T-helper 1 cell treated with Interleukin-12 subunit alpha and Interleukin-12 subunit beta and Interleukin-4 antibody, amounts not matched to agents 30 μg/mL and 1 μg/mL, for 36 hours (primary cell): ENCODE data around the gene ATP6AP1.

Experiments used
- H3K27ac Mint-ChIP-seq: one replicate; pipeline ENCODE4 v1.8.0; 2021; ENCODE audit warnings: mild to moderate bottlenecking, mixed read lengths
- H3K27me3 Mint-ChIP-seq: one replicate; pipeline ENCODE4 v1.8.0; 2021; ENCODE audit warnings: low read depth, mixed read lengths
- H3K36me3 Mint-ChIP-seq: one replicate; pipeline ENCODE4 v1.8.0; 2021; ENCODE audit warnings: low read depth, mixed read lengths
- H3K4me1 Mint-ChIP-seq: one replicate; pipeline ENCODE4 v1.8.0; 2021; ENCODE audit warnings: low read depth, mixed read lengths
- H3K4me3 Mint-ChIP-seq: one replicate; pipeline ENCODE4 v1.8.0; 2021; ENCODE audit warnings: mild to moderate bottlenecking, moderate library complexity, mixed read lengths
- H3K9me3 Mint-ChIP-seq: one replicate; pipeline ENCODE4 v1.8.0; 2021; ENCODE audit warnings: mixed read lengths

The ATP6AP1 gene

GRCh38 chrX:154462396-154462795, 33.9 kb downstream of the ATP6AP1 start:
- H3K9me3 Mint-ChIP-seq = no peaks in the 10 kb centered on the region
- no peak overlapping the region for H3K4me3 Mint-ChIP-seq
- H3K4me1 Mint-ChIP-seq = peaks cover 5% of the 10 kb centered on the region

GRCh38 chrX:154463611-154464220, 35.2 kb downstream of the ATP6AP1 start:
- Mint-ChIP-seq H3K27ac (no peak overlapping the region), H3K36me3 (peaks cover 4% of the 10 kb centered on the region)

More at GRCh38 chrX:154462396-154462795, 33.9 kb downstream of the ATP6AP1 start:
- Mint-ChIP-seq H3K27me3 (no peaks in the 10 kb centered on the region), H3K36me3 (peaks cover 4% of the 10 kb centered on the region), H3K27ac (no peak overlapping the region)

GRCh38 chrX:154464806-154465365, 36.4 kb downstream of the ATP6AP1 start:
- H3K4me1 Mint-ChIP-seq = no peaks in the 10 kb centered on the region
- no peak overlapping the region for H3K27ac Mint-ChIP-seq
- no peak overlapping the region for H3K4me3 Mint-ChIP-seq
- peaks cover 4% of the 10 kb centered on the region for H3K36me3 Mint-ChIP-seq
- H3K27me3 Mint-ChIP-seq = no peaks in the 10 kb centered on the region
- H3K9me3 Mint-ChIP-seq = no peaks in the 10 kb centered on the region

More at GRCh38 chrX:154463611-154464220, 35.2 kb downstream of the ATP6AP1 start:
- Mint-ChIP-seq H3K4me3 (no peak overlapping the region), H3K4me1 (peaks cover 3% of the 10 kb centered on the region), H3K27me3 (no peaks in the 10 kb centered on the region), H3K9me3 (no peaks in the 10 kb centered on the region)

DNA sequence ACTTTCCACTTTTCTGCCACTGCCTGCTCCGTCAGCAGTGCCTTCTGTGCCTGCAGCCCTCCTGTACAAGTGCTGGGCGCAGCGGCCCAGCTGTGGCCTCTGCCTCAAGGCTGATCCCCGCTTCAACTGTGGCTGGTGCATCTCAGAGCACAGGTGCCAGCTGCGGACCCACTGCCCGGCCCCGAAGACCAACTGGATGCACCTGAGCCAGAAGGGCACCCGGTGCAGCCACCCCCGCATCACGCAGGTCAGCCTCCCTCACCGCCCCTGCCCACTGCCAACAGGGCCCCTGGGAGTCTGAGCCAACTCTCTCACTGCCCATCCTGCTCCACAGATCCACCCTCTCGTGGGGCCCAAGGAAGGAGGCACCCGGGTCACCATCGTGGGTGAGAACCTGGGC, 37.1 kb downstream of the ATP6AP1 start:
- Mint-ChIP-seq H3K9me3 (no peaks in the 10 kb centered on the region), H3K4me3 (no peak overlapping the region), H3K27me3 (no peaks in the 10 kb centered on the region), H3K27ac (no peak overlapping the region), H3K4me1 (no peaks in the 10 kb centered on the region), H3K36me3 (peaks cover 4% of the 10 kb centered on the region)

DNA sequence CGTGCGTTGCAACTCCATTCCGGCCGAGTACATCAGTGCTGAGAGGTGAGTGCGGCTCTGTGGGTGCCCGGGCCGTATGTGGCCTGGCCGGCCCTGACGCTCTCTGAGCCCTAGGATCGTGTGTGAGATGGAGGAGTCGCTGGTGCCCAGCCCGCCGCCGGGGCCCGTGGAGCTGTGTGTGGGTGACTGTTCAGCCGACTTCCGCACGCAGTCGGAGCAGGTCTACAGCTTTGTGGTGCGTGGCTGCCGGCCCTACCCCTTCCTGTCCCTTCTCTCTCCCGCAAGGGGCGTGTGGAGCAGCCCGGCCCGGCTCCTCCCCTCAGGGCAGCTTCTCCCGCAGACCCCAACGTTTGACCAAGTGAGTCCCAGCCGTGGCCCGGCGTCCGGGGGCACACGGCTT, 37.6 kb downstream of the ATP6AP1 start:
- H3K36me3 Mint-ChIP-seq = peaks cover 3% of the 10 kb centered on the region

GRCh38 chrX:154466907-154467306, 38.4 kb downstream of the ATP6AP1 start:
- H3K4me3 Mint-ChIP-seq = no peak overlapping the region
- H3K27me3 Mint-ChIP-seq = no peaks in the 10 kb centered on the region
- H3K36me3 Mint-ChIP-seq = peaks cover 2% of the 10 kb centered on the region

More for the DNA sequence above, 37.6 kb downstream of the ATP6AP1 start:
- Mint-ChIP-seq H3K27ac (no peak overlapping the region), H3K4me3 (no peak overlapping the region), H3K27me3 (no peaks in the 10 kb centered on the region), H3K9me3 (no peaks in the 10 kb centered on the region), H3K4me1 (no peaks in the 10 kb centered on the region)

GRCh38 chrX:154467556-154467955, 39.1 kb downstream of the ATP6AP1 start:
- Mint-ChIP-seq H3K36me3 (peaks cover 2% of the 10 kb centered on the region), H3K4me1 (no peaks in the 10 kb centered on the region), H3K4me3 (no peak overlapping the region), H3K27ac (no peak overlapping the region), H3K27me3 (no peaks in the 10 kb centered on the region), H3K9me3 (no peaks in the 10 kb centered on the region)

More at GRCh38 chrX:154466907-154467306, 38.4 kb downstream of the ATP6AP1 start:
- H3K9me3 Mint-ChIP-seq = no peaks in the 10 kb centered on the region
- no peaks in the 10 kb centered on the region for H3K4me1 Mint-ChIP-seq
- H3K27ac Mint-ChIP-seq = no peak overlapping the region

DNA sequence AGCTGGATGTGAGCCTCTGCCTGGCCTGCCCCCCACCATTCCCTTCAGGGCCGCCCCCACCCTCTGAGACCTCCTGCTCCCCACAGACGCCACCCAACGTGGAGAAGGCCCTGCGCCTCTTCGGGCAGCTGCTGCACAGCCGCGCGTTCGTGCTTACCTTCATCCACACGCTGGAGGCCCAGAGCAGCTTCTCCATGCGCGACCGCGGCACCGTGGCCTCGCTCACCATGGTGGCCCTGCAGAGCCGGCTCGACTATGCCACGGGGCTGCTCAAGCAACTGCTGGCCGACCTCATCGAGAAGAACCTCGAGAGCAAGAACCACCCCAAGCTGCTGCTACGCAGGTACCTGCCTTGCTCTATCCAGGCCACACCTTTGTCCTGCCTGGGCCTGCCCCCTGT, 39.7 kb downstream of the ATP6AP1 start:
- H3K4me3 Mint-ChIP-seq = no peak overlapping the region
- no peaks in the 10 kb centered on the region for H3K27me3 Mint-ChIP-seq
- no peaks in the 10 kb centered on the region for H3K9me3 Mint-ChIP-seq
- no peaks in the 10 kb centered on the region for H3K36me3 Mint-ChIP-seq
- H3K4me1 Mint-ChIP-seq = no peaks in the 10 kb centered on the region
- no peak overlapping the region for H3K27ac Mint-ChIP-seq

- no peaks in the 10 kb centered on the region for H3K4me1 Mint-ChIP-seq
- H3K36me3 Mint-ChIP-seq = no peaks in the 10 kb centered on the region
- H3K27ac Mint-ChIP-seq = no peak overlapping the region
- H3K27me3 Mint-ChIP-seq = no peaks in the 10 kb centered on the region
- no peaks in the 10 kb centered on the region for H3K9me3 Mint-ChIP-seq
- no peak overlapping the region for H3K4me3 Mint-ChIP-seq
Measured at GRCh38 chrX:154469114-154469513, 40.6 kb downstream of the ATP6AP1 start.

GRCh38 chrX:154469880-154470279, 41.4 kb downstream of the ATP6AP1 start:
- Mint-ChIP-seq H3K36me3 (no peaks in the 10 kb centered on the region), H3K27me3 (no peaks in the 10 kb centered on the region), H3K27ac (no peak overlapping the region), H3K4me3 (no peak overlapping the region), H3K9me3 (no peaks in the 10 kb centered on the region), H3K4me1 (no peaks in the 10 kb centered on the region)

DNA sequence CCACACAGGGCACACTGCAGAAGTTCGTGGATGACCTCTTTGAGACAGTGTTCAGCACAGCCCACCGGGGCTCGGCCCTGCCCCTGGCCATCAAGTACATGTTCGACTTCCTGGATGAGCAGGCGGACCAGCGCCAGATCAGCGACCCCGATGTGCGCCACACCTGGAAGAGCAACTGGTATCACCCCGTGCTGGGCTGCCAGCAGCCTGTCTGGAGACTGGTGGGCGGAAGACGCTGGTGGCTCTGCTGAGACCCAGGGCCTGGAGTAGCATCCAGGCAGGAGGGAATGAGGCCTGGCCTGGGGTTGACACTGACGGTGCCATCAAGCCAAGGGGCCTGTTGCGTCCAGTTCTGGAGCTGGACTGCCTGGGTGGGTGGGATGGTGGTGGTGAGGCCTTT, 42.0 kb downstream of the ATP6AP1 start:
- Mint-ChIP-seq H3K4me3 (no peak overlapping the region), H3K9me3 (no peaks in the 10 kb centered on the region), H3K4me1 (peaks cover 2% of the 10 kb centered on the region), H3K36me3 (no peaks in the 10 kb centered on the region), H3K27ac (no peak overlapping the region), H3K27me3 (no peaks in the 10 kb centered on the region)

- no peak overlapping the region for H3K27ac Mint-ChIP-seq
- no peaks in the 10 kb centered on the region for H3K27me3 Mint-ChIP-seq
- peaks cover 4% of the 10 kb centered on the region for H3K4me1 Mint-ChIP-seq
- no peaks in the 10 kb centered on the region for H3K36me3 Mint-ChIP-seq
- no peak overlapping the region for H3K4me3 Mint-ChIP-seq
- no peaks in the 10 kb centered on the region for H3K9me3 Mint-ChIP-seq
Measured at GRCh38 chrX:154470914-154471568, 42.6 kb downstream of the ATP6AP1 start.

GRCh38 chrX:154471839-154472684, 43.6 kb downstream of the ATP6AP1 start:
- Mint-ChIP-seq H3K9me3 (no peaks in the 10 kb centered on the region), H3K36me3 (no peaks in the 10 kb centered on the region), H3K4me3 (no peak overlapping the region), H3K27ac (no peak overlapping the region), H3K27me3 (no peaks in the 10 kb centered on the region), H3K4me1 (peaks cover 7% of the 10 kb centered on the region)

- Mint-ChIP-seq H3K27me3 (no peaks in the 10 kb centered on the region), H3K9me3 (no peaks in the 10 kb centered on the region), H3K4me1 (peaks cover 9% of the 10 kb centered on the region), H3K27ac (no peak overlapping the region), H3K4me3 (no peak overlapping the region), H3K36me3 (no peaks in the 10 kb centered on the region)
Measured at GRCh38 chrX:154472685-154473632, 44.5 kb downstream of the ATP6AP1 start.
